HT-29 (cell line): ENCODE results near the gene ETFB. TPM values are rescaled to one million over a fixed set of nuclear protein-coding genes. Genes with fewer than 3 reads are reported as not detected.
A peak's percentile ranks its signal among the peaks of the same experiment; 100 is the strongest.

Experiments
- DNase-seq: peaks from one replicate; pipeline ENCODE4 v3.0.0-alpha.2; 2015; ENCODE audit warnings: low spot score
- total RNA-seq: library from RNA; depleted of rRNA; stranded (reverse); fragments of >200 nt; shearing (Covaris generic); gene quantifications from 2 replicates; pipeline ENCODE4 v1.2.3, GENCODE V29; 2014

Gene ETFB
- total RNA-seq, 1 experiment from 2014 or later = 375 TPM

DNA sequence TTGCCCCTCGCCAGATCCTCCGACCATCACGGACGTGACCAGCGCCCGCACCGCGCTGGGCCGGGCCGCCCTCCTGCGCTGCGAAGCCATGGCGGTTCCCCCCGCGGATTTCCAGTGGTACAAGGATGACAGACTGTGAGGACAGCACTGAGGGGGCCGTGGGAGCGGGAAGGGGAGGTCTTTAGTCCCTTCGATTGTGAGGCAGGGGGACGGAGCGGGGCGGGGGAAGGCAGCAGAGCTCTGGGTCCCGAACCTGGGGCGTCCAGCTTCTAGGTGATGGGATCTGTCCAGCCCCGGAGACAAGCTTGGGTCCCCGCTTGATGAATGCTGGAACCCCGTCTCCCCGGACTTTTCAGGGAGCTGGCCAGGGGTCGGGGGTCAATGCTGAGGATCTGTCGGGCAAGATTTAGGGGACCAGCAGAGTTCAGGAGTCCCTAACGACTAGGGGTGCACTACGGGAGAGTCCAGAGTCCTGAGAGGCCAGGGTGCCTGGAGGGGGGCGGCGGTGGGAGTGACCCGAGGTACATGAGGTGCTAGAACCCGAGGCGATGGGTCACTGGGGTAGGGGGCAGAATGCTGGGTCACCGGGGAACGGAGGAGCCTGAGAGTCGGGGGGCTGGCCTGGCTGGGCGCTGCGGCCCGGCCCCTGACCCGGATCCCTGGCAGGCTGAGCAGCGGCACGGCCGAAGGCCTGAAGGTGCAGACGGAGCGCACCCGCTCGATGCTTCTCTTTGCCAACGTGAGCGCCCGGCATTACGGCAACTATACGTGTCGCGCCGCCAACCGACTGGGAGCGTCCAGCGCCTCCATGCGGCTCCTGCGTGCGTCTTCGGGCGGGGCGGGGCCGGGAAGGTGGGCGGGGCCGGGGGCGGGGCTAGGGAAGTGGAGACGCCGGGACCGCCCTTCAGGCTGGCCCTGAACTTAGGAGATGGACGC lies 38.9 kb downstream of the ETFB start:
- no peak for DNase-seq

GRCh38 chr19:51326216-51327065 lies 39.7 kb downstream of the ETFB start:
- DNase-seq = no peak

- DNase-seq = no peak
These were observed 40.8 kb downstream of the ETFB start for GRCh38 chr19:51325161-51325976.

DNA sequence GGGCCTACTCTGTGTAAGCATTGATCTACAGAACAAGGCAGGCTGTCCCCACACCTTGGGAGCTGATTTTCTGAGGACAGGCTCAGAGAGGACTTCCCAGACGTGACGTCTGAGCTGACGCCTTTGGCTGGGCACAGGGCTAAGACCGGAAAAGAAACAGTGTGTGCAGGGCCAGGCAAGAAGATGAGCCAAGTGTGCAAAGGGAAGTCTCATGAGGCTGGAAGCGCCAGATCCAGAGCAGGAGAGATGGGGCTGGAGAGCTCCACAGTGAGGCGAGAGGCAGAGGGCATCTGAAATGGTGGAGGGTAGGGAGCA lies 42.1 kb downstream of the ETFB start:
- DNase-seq = no peak

- DNase-seq = no peak
These were observed 42.6 kb downstream of the ETFB start for GRCh38 chr19:51323481-51324166.

GRCh38 chr19:51321799-51322198 lies 44.4 kb downstream of the ETFB start:
- no peak for DNase-seq

- DNase-seq = no peak
These were observed 45.9 kb downstream of the ETFB start for GRCh38 chr19:51320280-51320657.

GRCh38 chr19:51319649-51320279 lies 46.4 kb downstream of the ETFB start:
- no peak for DNase-seq

DNA sequence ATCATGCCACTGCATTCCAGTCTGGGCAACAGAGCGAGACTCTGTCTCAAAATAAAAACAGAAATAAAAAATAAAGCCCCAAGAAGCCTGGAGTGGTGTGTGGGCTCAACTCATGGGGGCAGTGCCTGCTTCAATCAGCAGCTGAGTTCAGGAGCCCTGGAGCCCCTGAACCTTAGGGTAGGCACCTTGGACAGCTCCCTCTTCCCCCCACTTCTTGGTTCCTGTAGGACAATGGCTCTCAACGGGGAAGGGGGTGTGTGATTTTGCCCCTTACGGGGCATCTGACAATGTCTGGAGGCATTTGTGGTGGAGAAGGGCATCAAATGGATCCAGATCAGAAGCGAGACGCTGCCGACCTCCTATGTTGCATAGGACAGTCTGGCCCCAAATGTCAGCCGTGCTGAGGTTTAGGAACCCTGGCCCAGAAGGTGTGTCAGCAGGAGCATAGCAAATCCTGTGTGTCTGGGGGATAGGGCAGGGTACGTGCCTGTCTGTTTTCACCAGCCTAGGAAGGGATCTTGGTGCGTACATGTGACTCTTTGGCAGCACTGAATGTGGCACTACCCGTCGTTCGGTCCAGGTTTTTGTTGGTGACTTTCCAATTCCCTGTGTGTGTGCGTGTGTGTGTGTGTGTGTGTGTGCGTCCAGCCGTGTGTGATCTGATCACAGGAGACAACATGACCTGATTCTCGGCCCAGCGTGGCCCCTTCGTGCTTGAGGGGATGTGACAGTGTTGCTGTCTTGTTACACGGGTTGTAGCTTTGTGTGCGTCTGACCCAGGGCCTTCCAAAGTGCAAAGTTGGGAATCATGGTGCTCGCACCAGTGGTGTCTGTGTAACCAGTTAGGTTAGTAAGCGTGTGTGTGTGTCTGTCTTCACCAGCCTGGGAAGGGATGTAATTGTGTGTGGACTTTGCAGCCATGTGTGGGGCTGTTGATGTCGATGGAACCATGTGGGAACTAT lies 47.2 kb downstream of the ETFB start:
- no peak for DNase-seq

DNA sequence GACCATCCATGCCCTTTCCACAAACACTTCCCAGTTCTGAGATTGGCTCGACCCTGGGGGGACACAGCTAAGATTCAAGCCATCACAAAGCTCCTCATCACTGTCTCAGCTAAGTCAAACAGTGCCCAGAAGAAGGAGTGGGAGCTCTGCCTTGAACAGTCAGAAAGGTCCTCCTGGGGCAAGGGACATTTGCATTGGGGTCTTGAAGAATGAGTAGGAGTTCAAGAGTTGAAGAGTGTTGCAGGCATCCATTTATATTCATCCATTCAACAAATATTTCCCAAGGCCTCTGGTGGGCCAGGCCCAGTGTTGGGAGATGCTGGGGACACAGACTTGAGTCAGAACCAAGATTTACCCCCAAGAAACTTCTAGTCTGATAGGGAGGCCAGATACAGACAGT lies 48.2 kb downstream of the ETFB start:
- no peak for DNase-seq

GRCh38 chr19:51317376-51317775 lies 48.8 kb downstream of the ETFB start:
- DNase-seq = no peak

DNA sequence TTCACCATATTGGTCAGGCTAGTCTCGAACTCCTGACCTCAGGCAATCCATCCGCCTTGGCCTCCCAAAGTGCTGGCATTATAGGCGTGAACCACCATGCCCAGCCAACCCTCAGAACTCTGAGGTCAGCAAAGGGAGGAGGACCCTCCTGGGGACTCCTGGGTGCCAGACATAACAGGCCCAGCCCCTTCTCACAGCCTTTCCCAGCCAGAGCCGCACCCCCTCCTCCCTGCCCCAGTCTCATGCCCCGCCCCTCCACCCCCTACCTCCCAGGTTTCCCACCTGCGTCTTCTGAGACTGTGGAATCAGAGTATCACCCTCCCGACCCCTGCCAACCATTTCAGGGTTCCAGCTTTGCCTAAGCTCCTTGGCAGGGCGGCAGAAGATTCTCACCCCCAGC lies 49.5 kb downstream of the ETFB start:
- DNase-seq = no peak

DNA sequence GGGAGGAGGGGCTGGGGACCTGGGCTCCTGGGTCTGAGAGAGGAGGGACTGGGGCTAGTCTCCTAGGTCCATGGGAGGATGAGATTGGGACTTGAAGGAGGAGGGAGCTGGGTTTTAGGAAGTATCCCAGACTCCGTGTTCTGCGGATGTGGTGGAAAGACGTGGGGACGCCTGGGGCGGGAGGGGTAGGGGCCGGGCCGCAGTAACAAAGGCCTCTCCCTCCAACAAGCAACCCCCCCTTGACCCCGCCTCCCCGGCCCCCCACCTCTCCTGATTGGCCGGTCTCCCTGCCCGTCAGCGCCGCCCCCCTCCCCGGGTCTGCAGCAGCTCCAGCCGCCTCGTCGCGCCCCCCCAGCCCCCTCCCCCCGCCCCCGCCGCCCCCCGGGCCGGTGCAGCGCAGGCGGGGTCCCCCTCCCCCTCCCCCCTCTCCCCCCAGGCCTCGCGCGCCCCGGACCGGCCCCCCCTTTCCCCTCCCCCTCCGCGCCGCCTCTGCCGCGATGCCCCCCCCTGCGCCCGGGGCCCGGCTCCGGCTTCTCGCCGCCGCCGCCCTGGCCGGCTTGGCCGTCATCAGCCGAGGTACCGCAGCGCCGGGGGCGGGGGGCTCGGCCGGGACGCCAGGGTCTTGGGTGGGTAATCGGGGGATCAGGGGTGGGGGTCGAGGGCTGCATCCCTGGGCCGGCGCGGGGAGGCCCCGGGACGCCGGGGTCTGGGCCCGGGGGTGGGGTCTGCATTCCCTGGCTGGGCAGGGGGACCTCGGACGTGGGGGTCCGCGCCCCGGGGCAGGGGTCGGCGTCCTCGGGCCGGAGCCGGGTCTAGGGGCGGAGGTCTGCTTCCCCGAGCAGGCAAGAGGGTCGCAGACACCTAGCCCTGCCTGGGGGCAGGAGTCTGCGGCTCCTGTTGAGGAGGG lies 54.6 kb downstream of the ETFB start, which contains the start of gene IGLON5:
Gene IGLON5, plus strand, starts transcription at position 294 of the 907 bp plus-strand sequence. Its CDS starts 204 bp downstream, at position 498.
- no peak for DNase-seq

DNA sequence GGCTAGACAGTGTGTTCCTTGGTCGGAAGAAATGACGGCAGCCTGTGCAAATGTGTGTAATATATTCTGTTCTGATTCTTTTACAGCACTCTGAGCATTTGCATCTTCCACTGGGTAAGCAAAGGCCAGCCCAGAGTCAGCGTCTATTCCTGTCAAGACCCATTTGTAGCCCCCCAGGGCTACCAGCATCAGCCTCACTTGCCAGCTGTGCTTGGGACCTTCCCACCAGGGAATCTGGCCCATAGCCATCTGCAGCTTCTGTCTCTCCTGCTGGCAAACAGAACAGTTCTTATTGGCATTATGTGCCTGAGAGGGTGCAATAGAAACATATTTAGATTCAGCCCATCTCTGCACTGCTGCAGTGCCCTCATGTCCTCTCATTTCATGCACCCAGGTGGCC lies 60.7 kb downstream of the ETFB start:
- DNase-seq = no peak

- no peak for DNase-seq
These were observed 64.9 kb downstream of the ETFB start for GRCh38 chr19:51301266-51301665.

DNA sequence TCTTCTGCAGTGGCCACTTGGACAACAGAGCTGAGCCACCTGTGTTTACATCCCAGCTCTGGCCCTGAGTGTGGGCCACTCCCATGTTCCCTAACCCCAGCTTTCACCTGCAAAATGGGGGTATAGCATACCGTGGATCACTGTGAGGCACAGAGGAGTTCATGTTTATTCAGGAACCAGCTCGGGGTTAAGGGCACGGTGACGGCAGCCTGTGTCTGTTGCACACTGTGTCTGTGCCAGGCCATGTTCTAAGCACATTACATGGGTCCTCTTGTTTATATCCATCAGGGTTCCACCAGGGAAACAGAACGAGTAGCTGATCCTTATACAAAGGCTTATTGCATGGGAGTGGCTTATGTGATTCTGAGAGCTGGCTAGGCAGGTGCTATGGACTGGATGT lies 68.8 kb downstream of the ETFB start:
- DNase-seq = no peak

DNA sequence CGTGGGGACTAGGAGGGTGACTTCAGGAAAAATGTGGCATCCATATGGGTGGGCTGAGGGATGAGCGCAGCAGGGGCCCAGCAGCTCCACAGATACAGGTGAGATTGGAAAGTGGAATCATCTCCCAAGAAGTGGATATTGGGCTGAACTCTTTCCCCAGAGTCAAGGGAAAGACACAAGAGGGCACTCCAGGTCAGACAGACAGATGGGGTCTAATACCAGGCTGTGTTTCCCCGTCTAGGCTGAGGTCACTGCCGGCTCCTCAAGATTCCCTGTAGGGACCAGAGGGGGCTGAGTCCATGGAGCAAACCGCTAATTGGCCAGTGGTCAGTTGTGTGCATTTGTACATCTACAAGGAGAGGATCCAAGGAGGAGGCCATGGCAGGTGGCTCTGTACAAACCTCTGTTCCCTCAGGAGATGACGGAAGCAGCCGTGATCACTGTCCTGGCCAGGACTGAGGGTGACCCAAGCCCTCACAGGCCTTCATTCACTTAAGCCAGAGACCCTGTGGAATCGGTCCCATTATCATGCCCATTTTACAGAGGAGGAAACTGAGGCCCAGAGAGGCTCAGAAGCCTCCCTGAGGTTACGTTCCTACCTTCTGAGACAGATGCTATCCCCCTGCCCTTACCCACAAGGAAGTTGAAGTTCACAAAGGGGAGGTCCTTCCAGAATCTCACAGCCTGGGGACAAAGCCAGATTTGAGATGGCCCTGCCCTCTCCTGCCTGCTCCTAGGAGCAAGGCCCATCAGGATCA lies 69.7 kb downstream of the ETFB start:
- DNase-seq = peak; percentile 30
